Measurements from ENCODE around the gene NUMBL. TPM values are rescaled to one million over a fixed set of nuclear protein-coding genes. Genes with fewer than 3 reads are reported as not detected.
"Not testable (repeated sequence)": the region's sequence is repeated elsewhere in the genome, so short reads cannot be mapped to it uniquely, and the experiment has no call there.

NUMBL gene
- total RNA-seq, 1 donor from 2014 or later: 7.1 TPM

GRCh38 chr19:40638327-40638726 lies 52.1 kb downstream of the NUMBL start:
- intact Hi-C loops (cut with micrococcal nuclease): no loop called here

DNA sequence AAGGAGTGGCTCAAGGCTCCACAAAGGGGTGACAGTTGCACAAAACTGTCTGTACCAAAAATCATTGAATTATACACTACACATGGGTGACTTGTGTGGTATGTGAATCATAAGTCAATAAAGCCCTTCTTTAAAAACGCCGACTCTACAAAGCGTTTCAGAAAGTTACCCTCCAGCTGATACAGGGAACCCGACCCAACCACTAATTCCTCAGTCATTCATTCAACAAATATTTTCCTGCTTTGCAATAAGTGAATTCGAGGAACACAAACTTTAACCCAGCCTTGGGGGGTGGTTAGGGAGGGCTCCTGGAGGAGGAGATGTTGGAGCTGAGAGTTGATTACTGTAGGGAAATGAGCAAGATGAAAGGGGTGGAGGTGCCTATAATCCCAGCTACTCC lies 57.2 kb downstream of the NUMBL start:
- intact Hi-C loops (cut with micrococcal nuclease): no loop called here

- intact Hi-C loops (cut with micrococcal nuclease): no loop called here
Observed at GRCh38 chr19:40632311-40633036, 58.0 kb downstream of the NUMBL start.

DNA sequence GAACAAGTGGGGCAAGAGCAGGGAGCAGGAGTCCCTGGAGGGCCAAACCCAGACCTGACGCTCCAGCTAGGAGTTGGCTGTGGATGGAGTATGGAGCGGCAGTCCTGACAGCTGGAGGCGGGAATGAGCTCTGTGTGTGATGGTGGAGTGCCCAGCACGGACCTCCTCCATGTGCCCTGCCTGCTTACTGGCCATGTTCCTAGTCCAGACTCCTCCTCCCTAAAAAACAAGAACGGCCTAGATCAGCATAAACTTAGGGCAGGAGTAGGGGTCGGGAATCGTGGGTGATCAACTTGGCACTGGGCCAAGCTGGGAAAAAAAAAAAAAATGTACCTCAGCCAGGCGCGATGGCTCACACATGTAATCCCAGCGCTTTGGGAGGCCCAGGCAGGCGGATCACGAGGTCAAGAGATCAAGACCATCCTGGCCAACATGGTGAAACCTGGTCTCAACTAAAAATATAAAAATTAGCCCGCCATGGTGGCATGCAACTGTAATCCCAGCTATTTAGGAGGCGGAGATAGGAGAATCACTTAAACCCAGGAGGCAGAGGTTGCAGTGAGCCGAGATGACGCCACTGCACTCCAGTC lies 59.8 kb downstream of the NUMBL start:
- intact Hi-C loops (cut with micrococcal nuclease): no loop called here

GRCh38 chr19:40629346-40629745 lies 61.1 kb downstream of the NUMBL start:
- intact Hi-C loops (cut with micrococcal nuclease): no loop called here

- intact Hi-C loops (cut with micrococcal nuclease): no loop called here
Observed at GRCh38 chr19:40627486-40628279, 62.8 kb downstream of the NUMBL start.

DNA sequence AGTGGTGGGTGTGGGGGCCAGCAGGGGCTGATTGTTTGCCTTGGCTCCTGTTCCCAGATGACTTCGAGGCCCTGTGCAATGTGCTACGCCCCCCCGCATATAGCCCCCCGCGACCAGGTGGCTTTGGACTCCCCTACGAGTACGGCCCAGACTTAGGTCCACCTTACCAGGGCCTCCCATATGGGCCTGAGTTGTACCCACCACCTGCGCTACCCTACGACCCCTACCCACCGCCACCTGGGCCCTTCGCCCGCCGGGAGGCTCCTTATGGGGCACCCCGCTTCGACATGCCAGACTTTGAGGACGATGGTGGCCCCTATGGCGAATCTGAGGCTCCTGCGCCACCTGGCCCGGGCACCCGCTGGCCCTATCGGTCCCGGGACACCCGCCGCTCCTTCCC lies 63.5 kb downstream of the NUMBL start:
- intact Hi-C loops (cut with micrococcal nuclease): no loop called here

DNA sequence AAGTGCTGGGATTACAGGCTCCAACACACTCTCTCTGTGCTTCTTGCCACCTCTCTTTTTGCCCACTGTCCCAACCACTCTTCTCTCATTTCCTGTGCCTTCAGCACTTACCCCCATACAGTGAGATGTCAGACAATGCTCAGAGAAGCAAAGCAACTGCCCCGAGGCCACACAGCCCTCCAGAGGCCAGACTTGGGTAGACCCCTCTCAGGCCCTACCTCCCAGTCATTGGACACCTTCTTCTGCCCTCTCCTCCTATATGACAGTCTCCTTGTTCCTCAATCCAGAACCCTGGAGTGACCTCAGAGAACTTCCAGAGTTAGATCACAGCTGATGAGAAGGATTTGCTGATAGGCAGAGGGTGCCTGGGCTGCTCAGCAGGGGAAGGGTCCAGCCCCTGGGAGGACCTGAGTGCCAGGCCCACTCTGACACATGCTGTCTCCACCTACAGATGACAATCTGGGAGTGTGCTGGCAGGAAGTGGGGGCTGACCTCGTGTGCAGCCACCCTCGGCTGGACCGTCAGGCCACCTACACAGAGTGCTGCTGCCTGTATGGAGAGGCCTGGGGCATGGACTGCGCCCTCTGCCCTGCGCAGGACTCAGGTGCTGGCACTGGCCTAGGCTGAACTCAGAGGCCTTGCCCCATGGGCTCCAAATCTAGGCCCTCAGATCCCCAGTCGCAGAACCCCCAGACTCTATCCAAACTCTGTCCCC lies 64.9 kb downstream of the NUMBL start:
- intact Hi-C loops (cut with micrococcal nuclease): no loop called here

DNA sequence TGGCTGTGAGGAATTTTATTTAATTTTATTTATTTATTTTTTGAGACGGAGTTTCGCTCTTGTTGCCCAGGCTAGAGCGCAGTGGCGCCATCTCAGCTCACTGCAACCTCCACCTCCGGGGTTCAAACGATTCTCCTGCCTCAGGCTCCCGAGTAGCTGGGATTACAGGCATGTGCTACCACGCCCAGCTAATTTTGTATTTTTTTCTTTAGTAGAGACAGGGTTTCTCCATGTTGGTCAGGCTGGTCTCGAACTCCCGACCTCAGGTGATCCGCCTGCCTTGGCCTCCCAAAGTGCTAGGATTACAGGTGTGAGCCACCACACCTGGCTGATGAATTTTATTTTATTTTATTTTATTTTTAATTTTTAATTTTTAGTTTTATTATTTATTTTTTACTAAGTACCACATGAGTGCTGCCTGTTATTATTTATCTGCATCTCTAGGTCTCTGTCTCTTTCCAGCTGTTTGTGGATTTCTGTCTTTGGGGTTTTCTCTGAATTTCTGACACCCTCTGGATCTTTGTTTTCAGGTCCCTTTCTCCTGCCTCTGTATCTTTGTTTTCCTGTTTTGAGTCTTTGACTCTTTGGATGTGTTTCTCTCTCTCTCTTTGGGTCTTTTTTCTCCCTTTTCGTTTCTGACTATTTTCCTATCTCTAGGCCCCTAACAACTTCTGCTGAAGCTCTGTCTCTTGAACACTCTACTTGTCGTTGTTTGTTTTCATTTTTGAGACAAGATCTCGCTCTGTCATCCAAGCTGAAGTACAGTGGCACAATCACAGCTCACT lies 65.9 kb downstream of the NUMBL start:
- intact Hi-C loops (cut with micrococcal nuclease): not testable (repeated sequence)

DNA sequence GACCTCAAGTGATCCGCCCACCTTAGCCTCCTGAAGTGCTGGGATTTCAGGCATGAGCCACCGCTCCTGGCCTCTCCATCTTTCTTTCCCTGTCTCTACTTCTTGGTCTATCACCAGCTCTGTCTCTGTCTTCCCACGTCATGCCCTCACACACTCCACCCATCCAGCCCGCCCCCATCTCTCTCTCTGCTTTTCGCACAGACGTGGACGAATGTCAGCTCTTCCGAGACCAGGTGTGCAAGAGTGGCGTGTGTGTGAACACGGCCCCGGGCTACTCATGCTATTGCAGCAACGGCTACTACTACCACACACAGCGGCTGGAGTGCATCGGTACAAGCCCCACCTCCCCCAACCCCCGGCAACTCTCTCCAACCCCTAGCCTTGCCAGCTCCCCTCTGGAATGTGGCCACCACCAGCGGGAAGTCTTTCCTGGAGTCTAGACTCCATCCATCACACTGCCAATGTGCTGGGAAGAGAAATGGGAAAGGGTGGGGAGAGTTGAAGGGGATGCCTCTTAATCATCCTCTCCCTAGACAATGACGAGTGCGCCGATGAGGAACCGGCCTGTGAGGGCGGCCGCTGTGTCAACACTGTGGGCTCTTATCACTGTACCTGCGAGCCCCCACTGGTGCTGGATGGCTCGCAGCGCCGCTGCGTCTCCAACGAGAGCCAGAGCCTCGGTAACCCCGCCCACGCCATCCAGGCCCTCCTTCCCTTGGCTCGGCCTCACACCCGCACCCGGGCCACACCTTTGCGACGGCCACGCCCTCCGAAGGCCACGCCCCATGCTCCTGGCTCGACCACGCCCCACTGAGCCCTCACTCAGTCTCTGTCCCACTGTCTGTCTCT lies 66.8 kb downstream of the NUMBL start:
- intact Hi-C loops (cut with micrococcal nuclease): no loop called here

DNA sequence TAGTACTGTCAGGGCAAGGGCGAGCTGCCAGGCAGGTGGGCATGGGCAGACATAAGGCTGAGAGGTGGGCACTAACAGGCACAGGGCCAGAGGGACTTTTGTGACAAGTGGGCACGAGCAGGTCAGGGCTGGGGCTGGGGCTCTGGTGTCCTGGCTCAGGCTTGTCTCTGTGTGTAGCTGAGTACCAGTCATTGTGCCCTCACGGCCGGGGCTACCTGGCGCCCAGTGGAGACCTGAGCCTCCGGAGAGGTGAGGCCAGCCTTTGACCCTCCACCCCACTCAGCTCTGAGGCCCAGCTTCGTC lies 67.7 kb downstream of the NUMBL start:
- intact Hi-C loops (cut with micrococcal nuclease): no loop called here

GRCh38 chr19:40621966-40622772 lies 68.3 kb downstream of the NUMBL start:
- intact Hi-C loops (cut with micrococcal nuclease): no loop called here

DNA sequence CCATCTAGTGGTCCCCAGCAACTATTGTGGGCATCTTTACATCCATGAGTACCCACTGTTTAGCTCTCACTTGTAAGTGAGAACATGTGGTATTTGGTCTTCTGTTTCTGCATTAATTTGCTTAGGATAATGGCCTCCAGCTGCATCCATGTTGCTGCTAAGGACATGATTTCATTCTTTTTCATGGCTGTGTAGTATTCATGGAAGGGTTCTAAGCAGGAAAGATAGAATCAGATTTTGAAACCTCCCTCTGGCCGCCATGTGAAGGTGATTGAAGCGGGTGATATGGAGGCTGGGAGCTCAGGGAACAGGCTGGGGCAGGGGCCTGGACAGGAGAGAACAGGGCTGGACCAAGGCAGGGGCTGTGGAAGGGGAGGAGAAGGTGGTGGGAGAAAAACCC lies 69.2 kb downstream of the NUMBL start:
- intact Hi-C loops (cut with micrococcal nuclease): no loop called here

DNA sequence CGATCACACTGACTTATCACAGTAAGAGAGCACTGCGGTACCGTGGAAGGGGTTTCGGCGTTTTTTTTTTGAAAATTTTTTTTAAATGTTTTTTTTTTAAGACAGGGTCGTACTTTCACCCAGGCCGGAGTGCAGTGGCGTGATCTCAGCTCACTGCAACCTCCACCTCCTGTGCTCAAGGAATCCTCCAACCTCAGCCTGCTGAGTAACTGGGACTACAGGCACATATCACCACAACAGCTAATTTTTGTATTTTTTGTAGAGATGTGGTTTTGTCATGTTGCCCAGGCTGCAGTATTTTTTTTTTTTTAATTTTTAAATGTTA lies 70.3 kb downstream of the NUMBL start:
- intact Hi-C loops (cut with micrococcal nuclease): no loop called here

DNA sequence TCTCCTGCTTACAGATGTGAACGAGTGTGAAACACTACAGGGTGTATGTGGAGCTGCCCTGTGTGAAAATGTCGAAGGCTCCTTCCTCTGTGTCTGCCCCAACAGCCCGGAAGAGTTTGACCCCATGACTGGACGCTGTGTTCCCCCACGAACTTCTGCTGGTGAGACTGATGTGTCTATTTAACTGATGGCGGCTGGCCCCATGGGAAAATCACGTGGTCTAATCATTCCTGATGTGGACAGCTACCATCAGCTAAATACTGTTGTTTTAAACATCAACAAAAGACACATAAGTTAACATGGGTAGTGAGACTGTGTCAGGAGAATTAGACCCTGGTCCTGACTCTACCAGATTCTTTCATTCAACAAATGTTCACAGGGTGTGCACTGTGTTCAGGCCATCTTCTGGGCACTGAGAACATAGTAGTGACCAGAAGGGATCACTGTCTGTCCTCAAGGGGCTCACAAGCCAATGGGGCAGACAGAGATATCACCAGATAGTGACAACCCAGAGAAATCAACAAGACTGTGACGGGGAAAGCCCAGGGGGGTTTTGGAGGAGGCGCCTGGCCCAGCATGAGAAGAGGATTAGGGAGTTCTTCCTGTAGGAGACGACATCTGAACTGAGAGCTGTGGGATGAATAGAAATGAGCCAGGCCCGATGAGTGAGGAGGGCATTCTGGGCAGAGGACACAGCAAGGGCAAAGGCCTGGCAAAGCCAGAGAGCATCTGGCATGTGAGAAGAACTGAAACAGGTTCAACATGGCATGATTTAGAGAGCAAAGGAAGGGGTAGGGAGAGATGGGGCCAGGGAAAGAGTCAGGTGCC lies 70.9 kb downstream of the NUMBL start:
- intact Hi-C loops (cut with micrococcal nuclease): no loop called here

DNA sequence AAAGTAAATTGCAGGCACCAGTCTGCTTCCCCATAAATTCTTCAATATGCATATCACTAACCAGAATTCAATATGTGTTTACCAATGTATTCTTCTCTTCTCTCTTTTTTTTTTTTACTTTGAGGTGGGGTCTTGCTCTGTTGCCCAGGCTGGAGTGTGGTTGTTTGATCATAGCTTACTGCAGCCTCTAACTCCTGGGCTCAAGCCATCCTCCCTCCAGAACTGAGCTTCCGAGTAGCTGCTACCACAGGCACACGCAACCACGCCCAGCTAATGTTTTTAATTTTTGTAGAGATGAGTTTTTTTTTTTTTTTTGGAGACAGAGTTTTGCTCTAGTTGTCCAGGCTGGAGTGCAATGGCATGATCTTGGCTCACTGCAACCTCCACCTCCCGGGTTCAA lies 72.5 kb downstream of the NUMBL start:
- intact Hi-C loops (cut with micrococcal nuclease): no loop called here

DNA sequence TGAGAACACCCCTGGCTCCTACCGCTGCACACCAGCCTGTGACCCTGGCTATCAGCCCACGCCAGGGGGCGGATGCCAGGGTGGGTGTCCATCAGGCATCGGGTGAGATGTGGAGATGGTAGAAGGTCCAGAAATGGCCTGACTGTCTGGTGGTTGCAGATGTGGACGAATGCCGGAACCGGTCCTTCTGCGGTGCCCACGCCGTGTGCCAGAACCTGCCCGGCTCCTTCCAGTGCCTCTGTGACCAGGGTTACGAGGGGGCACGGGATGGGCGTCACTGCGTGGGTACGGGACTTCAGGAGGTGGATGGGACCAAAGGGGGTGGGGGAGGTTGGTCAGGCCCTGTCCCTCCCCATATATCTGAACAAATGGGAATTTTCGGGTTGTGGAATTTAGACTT lies 73.5 kb downstream of the NUMBL start:
- intact Hi-C loops (cut with micrococcal nuclease): no loop called here

DNA sequence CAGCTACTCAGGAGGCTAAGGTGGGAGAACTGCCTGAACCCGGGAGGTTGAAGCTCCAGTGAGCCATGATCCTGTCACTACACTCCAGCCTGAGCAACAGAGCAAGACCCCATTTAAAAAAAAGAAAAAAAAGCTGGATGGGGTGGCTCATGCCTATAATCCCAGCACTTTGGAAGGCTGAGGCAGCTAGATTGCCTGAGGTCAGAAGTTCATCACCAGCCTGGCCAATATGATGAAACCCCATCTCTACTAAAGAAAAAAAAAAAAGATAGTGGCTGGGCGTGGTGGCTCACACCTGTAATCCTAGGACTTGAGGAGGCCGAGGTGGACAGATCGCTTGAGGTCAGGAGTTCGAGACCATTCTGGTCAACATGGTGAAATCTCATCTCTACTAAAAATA lies 74.3 kb downstream of the NUMBL start:
- intact Hi-C loops (cut with micrococcal nuclease): no loop called here

All from T-helper 1 cell treated with Interleukin-12 subunit alpha and Interleukin-12 subunit beta and Interleukin-4 antibody, amounts not matched to agents 30 ng/mL and 1 ng/mL, for 36 hours (primary cell).